Measurements from ENCODE around the gene DDB1. TPM values are rescaled to one million over a fixed set of nuclear protein-coding genes. Genes with fewer than 3 reads are reported as not detected.

DDB1 gene
- total RNA-seq, result 100 to 1,000 TPM; 154 to 189 TPM

- H3K9me3 ChIP-seq, result no peaks in the 10 kb centered on the region
- DNase-seq, result peak; percentile 96
- H3K9ac ChIP-seq (ENCODE audit: low read depth in 2 of 2, low read length in 2 of 2), result peak within 1 kb of the TSS; percentile 94 to 96
- H3K4me1 ChIP-seq, result peaks cover 7% of the 10 kb centered on the region
- H3K4me3 ChIP-seq, result peak within 1 kb of the TSS; percentile 88
- H3K36me3 ChIP-seq, result no peaks in the 10 kb centered on the region
- no peak for TF ChIP-seq CTCF (IDR thresholded peaks at IDR 0.05)
- intact Hi-C loops (cut with DNase I), result no loop called here
- H3K27ac ChIP-seq, result peak within 1 kb of the TSS; percentile 87
- H3K27me3 ChIP-seq, result no peaks in the 10 kb centered on the region
Measured at GRCh38 chr11:61332797-61333549, at the start of gene DDB1, which contains the start of gene TKFC. Gene DDB1 (minus strand): TSS chr11:61333105. CDS start chr11:61332968, 137 bp downstream. Gene TKFC (plus strand): TSS chr11:61333228. CDS start chr11:61334729, 1,501 bp downstream.

GRCh38 chr11:61380884-61381283, 48.0 kb upstream of the DDB1 start:
- no peaks in the 10 kb centered on the region for H3K4me1 ChIP-seq
- intact Hi-C loops (cut with DNase I), result loop anchor here (10.0 kb wide), 1 partner anchor 126 kb away; no protein-coding TSS in a partner anchor
- H3K27me3 ChIP-seq, result no peaks in the 10 kb centered on the region
- DNase-seq, result no peak
- H3K9me3 ChIP-seq, result no peaks in the 10 kb centered on the region
- no peak overlapping the region for H3K9ac ChIP-seq (ENCODE audit: low read depth in 2 of 2, low read length in 2 of 2)
- no peak for TF ChIP-seq CTCF (IDR thresholded peaks at IDR 0.05)
- no peak overlapping the region for H3K27ac ChIP-seq
- no peak overlapping the region for H3K4me3 ChIP-seq
- no peaks in the 10 kb centered on the region for H3K36me3 ChIP-seq

- no peak for DNase-seq
- H3K9ac ChIP-seq (ENCODE audit: low read depth in 2 of 2, low read length in 2 of 2), result no peak overlapping the region
- no peaks in the 10 kb centered on the region for H3K4me1 ChIP-seq
- H3K27me3 ChIP-seq, result no peaks in the 10 kb centered on the region
- intact Hi-C loops (cut with DNase I), result no loop called here
- H3K27ac ChIP-seq, result no peak overlapping the region
- no peak overlapping the region for H3K4me3 ChIP-seq
- TF ChIP-seq CTCF (IDR thresholded peaks at IDR 0.05), result no peak
- no peaks in the 10 kb centered on the region for H3K9me3 ChIP-seq
- H3K36me3 ChIP-seq, result no peaks in the 10 kb centered on the region
Measured at GRCh38 chr11:61378713-61379313, 45.9 kb upstream of the DDB1 start.

- no peaks in the 10 kb centered on the region for H3K27me3 ChIP-seq
- no peak overlapping the region for H3K27ac ChIP-seq
- H3K9ac ChIP-seq (ENCODE audit: low read depth in 2 of 2, low read length in 2 of 2), result no peak overlapping the region
- intact Hi-C loops (cut with DNase I), result no loop called here
- DNase-seq, result no peak
- no peaks in the 10 kb centered on the region for H3K4me1 ChIP-seq
- H3K36me3 ChIP-seq, result no peaks in the 10 kb centered on the region
- H3K9me3 ChIP-seq, result no peaks in the 10 kb centered on the region
- no peak overlapping the region for H3K4me3 ChIP-seq
- TF ChIP-seq CTCF (IDR thresholded peaks at IDR 0.05), result no peak
Measured at GRCh38 chr11:61377461-61378160, 44.7 kb upstream of the DDB1 start.

- no peak for DNase-seq
- Histone ChIP-seq H3K9ac (ENCODE audit: low read depth in 2 of 2, low read length in 2 of 2) (no peak overlapping the region), H3K27ac (peak overlapping the region; percentile 3), H3K9me3 (no peaks in the 10 kb centered on the region), H3K36me3 (no peaks in the 10 kb centered on the region), H3K27me3 (no peaks in the 10 kb centered on the region), H3K4me1 (no peaks in the 10 kb centered on the region), H3K4me3 (no peak overlapping the region)
- no peak for TF ChIP-seq CTCF (IDR thresholded peaks at IDR 0.05)
- intact Hi-C loops (cut with DNase I), result no loop called here
Measured at GRCh38 chr11:61375761-61376108, 42.8 kb upstream of the DDB1 start.
